Measurements from ENCODE around the gene VSIG2.

DNA sequence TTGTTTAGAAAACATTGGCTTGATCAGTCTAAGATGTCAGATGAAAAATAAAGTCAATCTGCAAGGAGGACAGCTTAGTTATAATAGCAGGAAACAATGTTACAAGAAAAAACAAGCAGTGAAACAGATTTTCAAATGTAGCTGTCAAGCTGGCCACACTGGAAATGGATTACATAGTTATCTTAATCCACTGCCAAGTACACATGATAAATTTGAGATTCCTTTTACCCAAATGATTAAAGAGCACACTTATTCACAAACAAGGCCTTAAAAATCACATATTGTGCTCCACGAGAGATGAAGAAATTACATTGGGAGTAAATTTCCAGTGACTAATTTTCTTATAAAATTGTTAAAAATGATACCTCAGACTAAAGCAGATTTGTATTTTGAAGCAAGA, 27.5 kb upstream of the VSIG2 start:
- TF ChIP-seq, protein P1, sequence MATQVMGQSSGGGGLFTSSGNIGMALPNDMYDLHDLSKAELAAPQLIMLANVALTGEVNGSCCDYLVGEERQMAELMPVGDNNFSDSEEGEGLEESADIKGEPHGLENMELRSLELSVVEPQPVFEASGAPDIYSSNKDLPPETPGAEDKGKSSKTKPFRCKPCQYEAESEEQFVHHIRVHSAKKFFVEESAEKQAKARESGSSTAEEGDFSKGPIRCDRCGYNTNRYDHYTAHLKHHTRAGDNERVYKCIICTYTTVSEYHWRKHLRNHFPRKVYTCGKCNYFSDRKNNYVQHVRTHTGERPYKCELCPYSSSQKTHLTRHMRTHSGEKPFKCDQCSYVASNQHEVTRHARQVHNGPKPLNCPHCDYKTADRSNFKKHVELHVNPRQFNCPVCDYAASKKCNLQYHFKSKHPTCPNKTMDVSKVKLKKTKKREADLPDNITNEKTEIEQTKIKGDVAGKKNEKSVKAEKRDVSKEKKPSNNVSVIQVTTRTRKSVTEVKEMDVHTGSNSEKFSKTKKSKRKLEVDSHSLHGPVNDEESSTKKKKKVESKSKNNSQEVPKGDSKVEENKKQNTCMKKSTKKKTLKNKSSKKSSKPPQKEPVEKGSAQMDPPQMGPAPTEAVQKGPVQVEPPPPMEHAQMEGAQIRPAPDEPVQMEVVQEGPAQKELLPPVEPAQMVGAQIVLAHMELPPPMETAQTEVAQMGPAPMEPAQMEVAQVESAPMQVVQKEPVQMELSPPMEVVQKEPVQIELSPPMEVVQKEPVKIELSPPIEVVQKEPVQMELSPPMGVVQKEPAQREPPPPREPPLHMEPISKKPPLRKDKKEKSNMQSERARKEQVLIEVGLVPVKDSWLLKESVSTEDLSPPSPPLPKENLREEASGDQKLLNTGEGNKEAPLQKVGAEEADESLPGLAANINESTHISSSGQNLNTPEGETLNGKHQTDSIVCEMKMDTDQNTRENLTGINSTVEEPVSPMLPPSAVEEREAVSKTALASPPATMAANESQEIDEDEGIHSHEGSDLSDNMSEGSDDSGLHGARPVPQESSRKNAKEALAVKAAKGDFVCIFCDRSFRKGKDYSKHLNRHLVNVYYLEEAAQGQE (IDR thresholded peaks at IDR 0.05; ENCODE audit: insufficient read depth in 1 of 2, low read depth in 2 of 2, low read length in 2 of 2): no peak
- no peak for TF ChIP-seq SIN3A (IDR thresholded peaks at IDR 0.05; ENCODE audit: borderline replicate concordance, insufficient read depth, low read length)
- TF ChIP-seq TAF1 (IDR thresholded peaks at IDR 0.05; ENCODE audit: borderline replicate concordance, insufficient read depth, low read length): no peak
- no peak for TF ChIP-seq POLR2AphosphoS5 (IDR thresholded peaks at IDR 0.05; ENCODE audit: low read depth, low read length)

Measured in PFSK-1 (cell line).